ENCODE data around the gene XAGE1B.
"Not testable (repeated sequence)": the region's sequence is repeated elsewhere in the genome, so short reads cannot be mapped to it uniquely, and the experiment has no call there.

The XAGE1B gene, protein sequence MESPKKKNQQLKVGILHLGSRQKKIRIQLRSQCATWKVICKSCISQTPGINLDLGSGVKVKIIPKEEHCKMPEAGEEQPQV

DNA sequence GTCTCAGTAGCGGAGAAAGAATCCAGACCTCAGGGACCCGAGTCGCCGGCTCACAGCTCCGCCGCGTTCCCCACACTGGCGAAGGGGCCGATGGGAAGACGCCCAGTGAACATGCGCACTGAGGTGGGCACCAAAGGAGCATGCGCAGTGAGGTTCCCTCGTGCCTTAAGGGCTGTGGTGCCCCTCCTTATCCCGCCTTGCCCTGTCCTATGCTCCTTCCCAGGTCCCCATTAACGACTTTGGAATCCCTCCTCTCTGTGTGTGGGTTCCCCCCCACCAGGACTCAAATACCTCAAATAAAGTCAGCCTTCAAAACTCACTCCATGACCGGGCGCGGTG lies at the start of gene XAGE1B:
XAGE1B (minus strand) TSS at position 77 of the 339 bp plus-strand sequence. CDS start 1,536 bp downstream, outside the sequence.
- FAIRE-seq: not testable (repeated sequence)

DNA sequence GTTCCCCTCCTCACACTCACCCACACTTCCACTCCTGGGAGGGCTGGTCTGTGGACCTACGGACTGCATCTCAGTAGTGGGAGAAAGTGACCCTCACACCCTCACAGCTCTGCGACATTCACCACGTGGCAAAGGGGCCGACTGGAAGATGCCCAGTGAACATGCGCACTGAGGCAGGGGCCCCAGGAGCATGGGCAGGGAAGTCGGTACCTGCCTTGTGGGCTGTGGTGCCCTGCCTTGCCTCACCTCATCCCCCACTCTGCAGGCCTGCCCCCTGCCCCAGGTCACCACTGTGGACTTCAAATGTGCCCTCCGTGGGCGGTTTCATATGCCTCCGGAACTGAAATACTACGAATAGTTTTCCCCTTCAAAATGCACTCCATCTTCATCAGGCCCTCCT lies 46.2 kb upstream of the XAGE1B start:
- no peak for FAIRE-seq

DNA sequence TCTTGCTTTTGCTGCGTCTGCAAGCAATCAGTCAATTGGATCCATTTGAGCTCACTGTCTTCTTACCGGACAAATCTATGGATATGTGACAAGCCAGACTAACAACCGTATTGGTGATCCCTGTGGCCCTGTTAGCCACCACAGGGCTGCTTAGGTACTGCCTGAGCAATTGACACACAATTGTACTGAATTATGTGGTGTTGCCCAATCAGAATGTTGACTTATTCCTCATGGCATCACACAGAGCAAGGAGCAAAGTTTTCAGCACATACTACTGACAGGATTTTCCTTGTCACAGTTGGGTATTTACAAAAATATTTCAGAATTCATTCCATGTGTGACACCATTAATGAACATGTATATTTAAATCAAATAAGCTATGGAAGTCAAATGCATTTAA lies 41.3 kb upstream of the XAGE1B start:
- no peak for FAIRE-seq

DNA sequence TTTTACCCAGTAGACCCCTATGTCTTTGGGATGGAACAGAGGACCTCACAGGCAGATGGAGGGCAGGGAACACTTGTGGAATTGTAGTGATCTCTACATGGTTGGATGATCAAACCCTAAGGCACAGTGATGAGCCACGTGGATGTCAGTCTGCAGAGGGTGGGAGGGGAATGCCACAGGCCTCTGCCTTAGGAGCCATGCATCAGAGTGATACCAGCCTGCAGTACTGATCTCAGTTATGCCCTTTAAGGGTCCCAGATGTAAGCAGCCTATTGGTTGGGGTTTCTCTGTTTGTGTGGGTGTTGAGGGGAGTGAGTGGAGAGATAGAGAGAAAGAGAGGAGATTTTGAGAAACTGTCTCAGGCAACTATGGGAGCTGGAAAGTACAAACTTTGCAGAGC lies 39.9 kb upstream of the XAGE1B start:
- FAIRE-seq: no peak

DNA sequence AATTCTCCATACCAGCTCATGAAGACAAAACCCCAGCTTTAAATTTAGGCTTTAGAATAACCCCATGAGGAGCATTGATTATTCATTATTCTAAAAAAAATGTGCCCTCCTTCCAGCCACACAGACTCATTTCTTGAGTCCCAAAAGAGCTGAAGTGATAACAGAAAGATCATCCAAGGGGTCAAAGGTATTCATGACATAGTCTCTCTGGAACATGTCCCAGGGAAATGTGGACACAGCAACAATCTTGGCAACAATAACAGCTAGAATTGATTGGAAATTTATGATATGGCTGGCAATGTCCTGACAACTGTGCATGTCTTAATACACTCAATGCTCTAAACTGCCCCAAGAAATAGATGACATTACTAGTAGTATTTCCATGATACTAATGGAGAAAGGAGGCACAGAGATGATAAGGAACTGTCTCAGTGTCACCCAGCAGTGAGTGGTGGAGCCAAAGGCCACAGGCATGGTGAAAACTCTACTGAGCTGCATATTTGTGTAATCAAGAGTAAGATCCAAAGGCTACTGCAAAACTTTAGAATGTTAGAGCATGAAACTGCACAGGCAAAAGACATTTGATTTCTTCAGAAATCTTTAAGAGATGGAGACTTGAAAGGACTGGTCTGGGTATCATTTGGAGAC lies 37.3 kb upstream of the XAGE1B start:
- no peak for FAIRE-seq

DNA sequence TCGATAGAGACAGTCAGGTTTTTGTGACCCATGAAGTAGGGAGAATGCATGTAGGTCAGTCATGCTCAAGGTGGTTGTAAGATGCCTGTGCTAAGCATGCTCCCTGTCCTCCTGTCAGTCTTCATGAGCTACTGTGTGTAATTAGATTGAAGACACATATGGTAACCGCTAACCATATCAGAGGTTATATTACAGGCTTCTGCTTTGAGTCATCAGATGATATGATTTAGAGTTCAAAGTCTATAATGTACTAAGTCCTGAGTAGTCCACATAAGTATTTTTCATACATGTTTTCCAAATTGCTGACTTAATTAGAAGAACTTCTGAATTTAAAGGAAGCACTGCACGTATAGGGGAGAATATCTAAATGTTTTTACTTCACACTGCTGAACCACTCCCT lies 31.9 kb upstream of the XAGE1B start:
- FAIRE-seq: not testable (repeated sequence)

DNA sequence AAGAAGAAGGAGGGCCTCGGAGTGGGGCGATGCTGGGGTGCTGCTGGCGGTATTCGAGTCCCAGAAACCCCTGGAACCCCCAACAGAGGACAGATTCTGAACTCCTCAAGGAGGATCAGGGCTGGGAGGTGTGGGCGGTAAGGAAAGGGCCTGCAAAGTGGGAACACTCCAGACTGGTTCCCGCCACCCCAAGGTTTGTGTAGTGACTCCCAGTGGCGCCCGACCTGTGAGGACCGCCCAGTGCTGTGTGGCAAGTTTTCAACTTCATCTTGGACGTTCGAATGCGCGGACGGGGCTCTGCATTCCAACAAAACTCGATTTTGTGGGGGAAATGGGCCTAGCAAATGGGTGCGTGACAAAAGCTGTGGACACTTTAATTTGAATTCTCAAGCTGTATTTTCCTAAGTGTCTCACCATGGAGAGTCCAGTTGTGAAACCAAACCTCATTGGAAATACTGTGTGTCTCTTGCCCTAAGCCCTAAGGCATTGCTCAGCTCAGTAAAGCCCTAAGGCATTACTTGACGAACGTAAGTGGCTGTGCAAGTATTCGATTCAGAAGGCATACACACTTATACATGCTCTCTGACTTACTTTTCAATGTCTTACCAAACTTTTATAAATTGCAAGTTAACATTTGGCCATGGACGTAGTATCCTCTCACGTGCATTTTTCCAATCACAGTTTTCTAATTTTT lies 27.4 kb upstream of the XAGE1B start:
- no peak for FAIRE-seq

DNA sequence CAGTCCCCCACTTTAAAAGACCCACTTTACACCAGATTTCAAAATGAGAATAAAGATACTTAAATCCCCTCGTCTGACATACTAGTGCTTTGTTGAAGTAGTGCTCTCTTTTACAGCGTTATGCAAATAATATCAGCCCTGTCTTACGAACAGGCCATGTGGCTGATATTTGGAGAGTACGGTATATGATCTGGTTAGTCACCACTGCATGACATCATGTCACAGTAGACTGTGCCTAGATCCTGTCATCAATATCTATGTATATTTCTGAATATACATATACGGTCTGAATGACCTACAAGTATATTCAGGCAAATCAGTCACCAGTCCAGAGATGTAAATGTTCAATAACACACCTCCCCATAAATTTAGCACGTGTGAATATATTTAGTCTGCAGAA lies 25.4 kb upstream of the XAGE1B start:
- FAIRE-seq: no peak

DNA sequence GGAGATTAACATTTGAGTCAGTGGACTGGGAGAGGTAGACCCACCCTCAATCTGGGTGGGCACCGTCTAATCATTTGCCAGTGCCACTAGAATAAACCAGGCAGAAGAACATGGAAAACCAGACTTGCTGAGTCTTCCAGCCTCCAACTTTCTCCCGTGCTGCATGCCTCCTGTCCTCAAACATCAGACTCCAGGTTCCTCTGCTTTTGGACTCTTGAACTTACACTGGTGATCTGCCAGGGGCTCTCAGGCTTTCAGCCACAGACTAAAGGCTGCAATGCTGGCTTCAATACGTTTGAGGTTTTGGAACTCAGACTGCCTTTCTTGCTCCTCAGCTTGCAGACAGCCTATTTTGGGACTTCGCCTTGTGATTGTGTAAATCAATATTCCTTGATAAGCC lies 24.2 kb upstream of the XAGE1B start:
- not testable (repeated sequence) for FAIRE-seq

DNA sequence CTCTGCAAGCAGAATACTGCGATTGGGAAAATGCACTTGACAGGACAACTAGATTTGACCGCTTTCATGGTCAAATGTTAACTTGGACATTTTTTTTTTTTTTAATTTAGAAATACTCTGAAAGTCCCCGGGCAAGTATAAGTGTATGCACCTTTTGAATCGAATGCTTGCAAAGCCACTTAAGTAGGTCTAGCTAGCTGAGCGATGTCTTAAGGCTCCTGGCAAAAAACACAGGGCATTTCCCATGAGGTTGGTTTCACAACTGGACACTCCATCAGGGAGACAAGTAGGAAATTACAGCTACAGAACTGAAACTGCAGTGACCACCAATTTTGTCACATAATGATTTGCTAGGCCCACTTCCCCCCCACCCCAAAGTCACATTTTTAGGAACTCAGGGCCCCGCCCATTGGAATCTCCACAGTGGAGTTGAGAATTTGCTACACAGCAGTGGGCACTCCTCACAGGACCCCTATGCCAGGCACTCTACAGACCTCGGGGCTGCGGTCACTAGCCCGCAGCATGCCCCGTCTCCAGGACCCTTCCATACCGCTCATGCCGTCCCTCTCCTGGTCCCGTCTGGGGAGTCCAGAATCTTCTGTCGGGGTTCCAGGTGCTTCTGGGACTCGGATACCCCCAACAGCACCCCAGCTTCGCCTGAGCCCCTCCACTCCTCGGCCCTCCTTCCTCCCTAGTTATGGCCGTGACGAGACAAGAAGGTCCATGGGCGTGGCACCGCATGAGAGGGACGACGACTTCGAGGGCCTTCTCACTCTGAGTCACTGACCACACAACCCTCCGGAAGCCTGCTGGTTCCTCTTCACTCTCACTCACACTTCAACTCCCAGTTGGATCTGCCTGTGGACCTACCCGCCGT lies 515 bp downstream of the XAGE1B start:
- FAIRE-seq: not testable (repeated sequence)

DNA sequence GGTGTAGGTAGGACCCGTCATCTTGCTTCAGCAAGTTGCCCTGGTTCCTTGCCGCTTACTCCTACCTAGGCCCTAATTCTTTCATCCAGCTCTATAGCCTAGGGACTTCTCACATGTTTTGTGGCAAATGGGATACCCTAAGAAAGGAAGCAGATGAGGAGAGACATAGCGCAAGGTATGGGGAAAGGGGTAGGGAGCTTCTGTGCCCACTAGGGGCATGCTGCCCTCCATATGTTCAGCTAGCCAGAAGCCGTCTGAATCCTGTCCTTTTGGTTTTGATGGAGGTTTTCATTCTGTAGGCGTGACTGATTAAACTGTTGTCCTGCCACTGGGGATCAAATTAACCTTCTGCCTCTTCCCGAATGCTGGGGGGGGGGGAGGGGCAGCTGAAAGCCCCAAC lies 5.7 kb downstream of the XAGE1B start:
- FAIRE-seq: not testable (repeated sequence)

DNA sequence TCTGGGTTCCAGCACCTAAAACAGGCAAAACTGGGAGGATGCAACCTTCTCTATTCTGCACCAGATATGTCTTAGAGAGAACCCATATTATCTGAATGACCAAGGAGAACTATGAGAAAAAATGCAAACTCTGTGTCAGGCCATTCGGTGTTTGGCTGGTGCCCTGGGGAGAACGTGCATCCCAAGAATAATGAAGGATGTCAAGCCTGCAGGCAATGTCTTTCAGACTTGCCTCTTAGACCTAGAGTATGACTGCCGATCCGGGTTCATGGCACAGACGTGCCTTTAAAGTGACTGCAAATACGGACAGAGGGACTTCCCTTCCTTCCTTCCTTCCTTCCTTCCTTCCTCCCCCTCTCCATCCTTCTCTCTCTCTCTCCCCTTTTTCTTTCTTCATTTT lies 6.9 kb downstream of the XAGE1B start:
- no peak for FAIRE-seq

DNA sequence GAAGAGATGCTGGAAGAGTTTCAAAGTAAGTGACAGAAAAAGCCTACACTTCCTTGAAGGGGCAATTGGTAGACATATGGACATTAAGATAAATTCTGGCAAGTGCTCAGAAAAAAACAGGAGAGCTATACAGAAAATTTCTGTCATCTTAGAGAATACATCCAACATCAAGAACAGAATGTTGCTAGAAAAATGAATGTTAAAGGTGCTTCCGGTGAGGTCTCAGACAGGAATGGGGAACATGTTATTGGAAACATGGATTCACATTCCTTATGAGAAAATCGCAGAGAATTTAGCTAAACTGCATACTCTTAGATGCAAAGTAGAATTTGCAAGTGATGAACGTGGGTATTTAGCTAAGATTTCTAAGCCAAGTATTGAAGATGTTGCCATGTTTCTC lies 9.5 kb downstream of the XAGE1B start:
- FAIRE-seq: no peak

DNA sequence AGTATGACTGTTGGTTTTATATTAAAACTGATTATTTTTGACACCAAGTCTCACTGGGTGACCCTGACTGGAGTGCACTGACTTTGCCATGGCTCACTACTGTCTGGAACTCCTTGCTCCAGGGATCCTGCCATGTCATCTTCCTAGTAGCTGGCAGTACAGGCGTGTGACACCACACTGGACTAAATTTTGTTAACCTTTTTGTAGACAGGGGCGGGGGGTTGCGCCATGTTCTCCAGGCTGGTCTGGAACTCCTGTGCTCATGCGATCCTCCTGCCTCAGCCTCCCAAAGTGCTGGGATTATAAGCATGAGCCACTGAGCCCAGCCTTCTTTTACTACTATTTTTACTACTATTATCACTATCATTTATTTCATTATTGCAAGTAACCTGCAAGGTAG lies 12.3 kb downstream of the XAGE1B start:
- no peak for FAIRE-seq

DNA sequence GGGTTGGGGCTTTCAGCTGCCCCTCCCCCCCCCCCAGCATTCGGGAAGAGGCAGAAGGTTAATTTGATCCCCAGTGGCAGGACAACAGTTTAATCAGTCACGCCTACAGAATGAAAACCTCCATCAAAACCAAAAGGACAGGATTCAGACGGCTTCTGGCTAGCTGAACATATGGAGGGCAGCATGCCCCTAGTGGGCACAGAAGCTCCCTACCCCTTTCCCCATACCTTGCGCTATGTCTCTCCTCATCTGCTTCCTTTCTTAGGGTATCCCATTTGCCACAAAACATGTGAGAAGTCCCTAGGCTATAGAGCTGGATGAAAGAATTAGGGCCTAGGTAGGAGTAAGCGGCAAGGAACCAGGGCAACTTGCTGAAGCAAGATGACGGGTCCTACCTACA lies 15.5 kb downstream of the XAGE1B start:
- not testable (repeated sequence) for FAIRE-seq

DNA sequence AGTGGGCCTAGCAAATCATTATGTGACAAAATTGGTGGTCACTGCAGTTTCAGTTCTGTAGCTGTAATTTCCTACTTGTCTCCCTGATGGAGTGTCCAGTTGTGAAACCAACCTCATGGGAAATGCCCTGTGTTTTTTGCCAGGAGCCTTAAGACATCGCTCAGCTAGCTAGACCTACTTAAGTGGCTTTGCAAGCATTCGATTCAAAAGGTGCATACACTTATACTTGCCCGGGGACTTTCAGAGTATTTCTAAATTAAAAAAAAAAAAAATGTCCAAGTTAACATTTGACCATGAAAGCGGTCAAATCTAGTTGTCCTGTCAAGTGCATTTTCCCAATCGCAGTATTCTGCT lies 20.5 kb downstream of the XAGE1B start:
- not testable (repeated sequence) for FAIRE-seq

DNA sequence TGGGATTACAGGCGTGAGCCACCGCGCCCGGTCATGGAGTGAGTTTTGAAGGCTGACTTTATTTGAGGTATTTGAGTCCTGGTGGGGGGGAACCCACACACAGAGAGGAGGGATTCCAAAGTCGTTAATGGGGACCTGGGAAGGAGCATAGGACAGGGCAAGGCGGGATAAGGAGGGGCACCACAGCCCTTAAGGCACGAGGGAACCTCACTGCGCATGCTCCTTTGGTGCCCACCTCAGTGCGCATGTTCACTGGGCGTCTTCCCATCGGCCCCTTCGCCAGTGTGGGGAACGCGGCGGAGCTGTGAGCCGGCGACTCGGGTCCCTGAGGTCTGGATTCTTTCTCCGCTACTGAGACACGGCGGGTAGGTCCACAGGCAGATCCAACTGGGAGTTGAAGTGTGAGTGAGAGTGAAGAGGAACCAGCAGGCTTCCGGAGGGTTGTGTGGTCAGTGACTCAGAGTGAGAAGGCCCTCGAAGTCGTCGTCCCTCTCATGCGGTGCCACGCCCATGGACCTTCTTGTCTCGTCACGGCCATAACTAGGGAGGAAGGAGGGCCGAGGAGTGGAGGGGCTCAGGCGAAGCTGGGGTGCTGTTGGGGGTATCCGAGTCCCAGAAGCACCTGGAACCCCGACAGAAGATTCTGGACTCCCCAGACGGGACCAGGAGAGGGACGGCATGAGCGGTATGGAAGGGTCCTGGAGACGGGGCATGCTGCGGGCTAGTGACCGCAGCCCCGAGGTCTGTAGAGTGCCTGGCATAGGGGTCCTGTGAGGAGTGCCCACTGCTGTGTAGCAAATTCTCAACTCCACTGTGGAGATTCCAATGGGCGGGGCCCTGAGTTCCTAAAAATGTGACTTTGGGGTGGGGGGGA lies 21.1 kb downstream of the XAGE1B start, which contains the start of gene XAGE1A:
XAGE1A (plus strand) TSS at position 264 of the 874 bp plus-strand sequence. CDS start 1,554 bp downstream, outside the sequence.
- not testable (repeated sequence) for FAIRE-seq

DNA sequence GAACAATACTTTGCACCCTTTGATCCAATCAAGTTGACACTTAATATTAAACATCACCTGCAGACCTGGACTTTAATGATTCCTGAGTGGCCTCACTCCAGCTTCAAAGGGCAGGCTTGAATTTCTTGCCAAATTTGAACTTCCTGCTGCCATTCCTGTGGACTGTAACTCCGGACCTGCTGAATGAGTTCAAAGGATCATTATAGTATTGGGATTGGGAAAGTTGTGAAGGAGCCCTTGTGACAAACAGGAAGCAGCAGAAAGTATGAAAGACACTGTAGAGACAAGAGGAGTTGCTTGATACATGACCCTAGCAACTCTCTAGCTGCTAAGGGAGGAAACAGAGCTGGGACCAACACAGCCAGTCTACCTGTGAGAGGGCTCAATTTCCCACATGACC lies 45.6 kb downstream of the XAGE1B start:
- not testable (repeated sequence) for FAIRE-seq
